GM19467 (cell line): Measurements from ENCODE around the gene RYR1.
"Not testable (repeated sequence)": the region's sequence is repeated elsewhere in the genome, so short reads cannot be mapped to it uniquely, and the experiment has no call there.

Source experiments
- ATAC-seq: cut with Tn5 transposase; IDR thresholded peaks from one replicate; pipeline ENCODE4 v1.9.1; 2021; ENCODE audit warnings: mild to moderate bottlenecking, moderate library complexity; ENCODE audit not compliant: unreplicated experiment

RYR1 gene

DNA sequence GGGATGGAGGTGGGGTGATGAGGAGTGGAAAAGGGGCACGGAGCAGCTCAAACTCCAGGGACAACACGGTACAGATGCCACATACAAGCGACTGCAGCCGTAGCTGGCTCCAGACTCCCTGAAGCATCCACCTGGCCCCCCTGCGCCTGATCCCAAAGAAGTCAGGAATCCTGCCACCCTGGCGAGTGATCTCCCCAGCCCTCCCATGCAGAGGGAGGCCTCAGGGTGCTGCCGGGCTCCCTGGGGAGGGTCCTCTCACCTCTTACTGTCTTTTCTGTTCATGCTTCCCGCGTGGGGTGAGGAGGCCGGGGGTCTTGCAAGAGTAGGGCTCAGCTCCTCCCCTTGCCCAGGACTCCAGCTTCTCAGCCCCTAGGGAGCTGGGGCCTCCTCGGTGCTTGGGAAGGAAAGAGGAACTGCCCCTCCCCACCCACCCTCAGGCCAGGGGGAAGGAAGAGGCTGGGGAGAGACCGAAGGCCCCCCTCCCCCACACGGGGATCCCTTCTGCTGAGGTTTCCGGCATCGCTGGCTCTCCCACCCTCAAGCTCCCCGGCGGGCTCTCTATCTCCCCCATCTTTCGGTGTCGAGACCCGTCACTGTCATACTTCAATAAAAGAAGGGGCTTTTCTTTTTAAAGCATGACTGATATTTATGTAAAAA lies 7.6 kb upstream of the RYR1 start, which contains the start of gene RASGRP4:
Gene RASGRP4 (minus strand): TSS at position 410 of the 657 bp plus-strand sequence. CDS start 128 bp downstream, at position 282.
- ATAC-seq, result no peak

DNA sequence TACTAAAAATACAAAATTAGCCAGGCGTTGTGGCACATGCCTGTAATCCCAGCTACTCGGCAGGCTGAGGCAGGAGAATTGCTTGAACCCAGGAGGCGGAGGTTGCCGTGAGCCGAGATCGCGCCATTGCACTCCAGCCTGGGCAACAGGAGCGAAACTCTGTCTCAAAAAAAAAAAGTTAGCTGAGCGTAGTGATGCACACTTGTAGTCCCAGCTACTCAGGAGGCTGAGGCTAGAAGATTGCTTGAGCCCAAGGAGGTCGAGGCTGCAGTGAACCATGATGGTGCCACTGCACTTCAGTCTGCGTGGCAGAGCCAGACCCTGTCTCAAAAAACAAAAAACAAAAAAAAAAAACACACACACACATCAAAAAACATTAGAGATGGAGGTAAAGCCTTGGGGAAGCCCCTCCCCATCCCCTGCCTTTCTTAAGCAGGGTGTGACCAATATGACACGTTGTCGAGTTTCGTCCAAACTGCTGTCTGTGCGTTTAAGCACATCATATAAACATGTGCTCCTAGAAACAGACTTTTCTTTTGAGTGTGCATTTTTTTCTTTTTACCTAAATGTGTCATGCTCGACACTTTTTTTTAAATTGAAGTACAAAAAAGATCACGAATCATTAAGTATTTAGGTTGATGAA lies 6.3 kb upstream of the RYR1 start:
- ATAC-seq, result not testable (repeated sequence)

DNA sequence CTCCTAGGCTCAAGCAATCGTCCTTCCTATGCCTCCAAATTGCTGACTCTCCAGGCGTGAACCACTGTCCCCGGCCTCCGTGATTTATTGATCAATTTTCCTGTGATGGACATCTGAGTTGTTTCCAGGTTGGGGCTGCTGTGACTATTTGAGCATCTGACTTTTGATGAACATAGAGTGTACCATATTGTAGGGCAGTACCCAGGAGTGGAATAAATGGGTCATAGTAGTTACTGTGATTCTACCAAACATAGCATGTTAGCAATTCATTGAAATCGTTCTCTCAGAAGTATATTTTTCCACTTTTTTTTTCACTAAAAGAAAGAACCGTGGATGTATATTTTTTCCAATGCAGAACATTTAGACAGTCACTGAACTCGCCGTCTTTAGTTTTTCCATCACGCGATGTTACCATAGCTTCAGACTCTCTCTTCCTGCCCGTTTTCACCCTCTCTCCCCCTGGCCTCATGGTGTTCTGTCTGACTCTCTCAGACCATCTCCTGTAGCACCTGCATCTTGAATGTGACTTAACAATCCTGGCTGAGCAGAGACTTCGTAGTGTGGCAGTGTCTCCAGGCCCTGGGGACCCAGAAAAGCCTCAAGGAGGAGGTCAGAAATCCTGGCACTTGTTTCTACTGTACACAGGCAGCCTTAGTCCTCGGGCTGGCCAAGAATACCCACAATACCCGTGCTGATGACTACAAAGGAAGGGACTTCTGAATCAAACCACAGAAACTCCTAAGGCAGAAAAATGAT lies 4.3 kb upstream of the RYR1 start:
- no peak for ATAC-seq

DNA sequence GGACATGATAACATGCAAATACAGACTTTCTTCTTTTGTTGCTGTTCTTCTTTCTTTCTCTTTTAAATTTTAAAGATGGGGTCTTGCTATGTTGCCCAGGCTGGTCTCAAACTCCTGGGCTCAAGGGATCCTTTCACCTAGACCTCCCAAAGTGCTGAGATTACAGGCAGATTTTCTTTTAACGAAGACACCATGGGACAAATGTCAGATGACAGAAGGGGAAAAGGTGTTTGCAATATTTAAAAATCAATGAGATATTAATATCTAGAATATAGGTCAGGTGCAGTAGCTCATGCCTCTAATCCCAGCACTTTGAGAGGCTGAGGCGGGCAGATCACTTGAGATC lies 3.7 kb upstream of the RYR1 start:
- ATAC-seq, result no peak

DNA sequence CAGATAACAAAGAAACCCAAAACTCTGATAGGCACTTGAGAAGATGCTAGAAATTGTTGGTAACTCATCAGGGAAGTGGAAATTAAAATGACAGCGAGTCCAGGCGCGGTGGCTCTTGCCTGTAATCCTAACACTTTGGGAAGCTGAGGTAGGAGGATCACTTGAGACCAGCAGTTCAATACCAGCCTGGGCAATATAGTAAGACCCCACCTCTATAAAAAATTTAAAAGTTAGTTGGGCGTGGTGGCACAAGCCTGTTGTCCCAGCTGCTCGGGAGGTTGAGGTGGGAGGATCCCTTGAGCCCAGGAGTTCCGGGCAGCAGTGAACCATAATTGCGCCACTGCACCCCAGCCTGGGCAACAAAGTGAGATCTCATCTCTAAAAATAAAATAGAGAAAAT lies 2.6 kb upstream of the RYR1 start:
- ATAC-seq, result no peak

DNA sequence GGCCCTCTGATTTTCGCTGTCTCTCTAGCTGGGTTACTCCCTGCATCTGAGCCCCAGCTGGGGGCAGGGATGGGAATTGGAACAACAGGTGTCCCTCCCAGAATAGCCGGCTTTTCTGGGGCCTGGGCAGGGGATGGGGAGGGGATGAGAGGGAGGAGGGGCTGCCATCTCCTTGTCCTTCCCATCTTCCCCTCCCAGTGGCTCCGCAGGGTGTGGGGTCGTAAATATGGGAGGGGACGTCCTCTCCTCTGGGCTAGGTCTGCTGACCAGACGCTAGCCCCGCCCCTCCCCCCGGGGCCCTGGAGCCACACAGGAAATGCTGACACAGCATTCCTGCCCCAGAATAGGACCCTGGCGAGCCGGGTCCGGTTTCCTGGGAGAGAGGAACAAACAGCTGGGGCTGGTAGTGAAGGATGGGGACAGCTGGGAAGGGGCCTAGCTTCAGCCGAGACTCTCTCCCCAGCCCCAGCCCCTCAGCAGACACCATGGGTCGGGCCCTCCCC lies 1.1 kb downstream of the RYR1 start:
- no peak for ATAC-seq

DNA sequence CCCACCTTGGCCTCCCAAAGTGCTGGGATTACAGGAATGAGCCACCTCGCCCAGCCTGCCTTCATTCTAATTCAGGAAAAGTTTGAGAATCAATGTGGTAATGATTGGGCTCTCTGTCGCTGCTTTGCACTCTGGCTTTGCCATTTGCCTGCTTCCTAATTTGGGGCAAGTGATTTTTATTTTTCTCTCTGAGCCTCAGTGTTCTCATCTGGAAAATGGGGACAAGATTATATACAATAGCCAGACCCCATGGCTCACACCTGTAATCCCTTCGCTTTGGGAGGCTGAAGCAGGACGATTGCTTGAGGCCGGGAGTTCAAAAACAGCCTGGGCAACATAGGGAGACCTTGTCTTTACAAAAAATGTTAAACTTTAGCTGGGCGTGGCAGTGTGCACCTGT lies 3.8 kb downstream of the RYR1 start:
- ATAC-seq, result no peak

DNA sequence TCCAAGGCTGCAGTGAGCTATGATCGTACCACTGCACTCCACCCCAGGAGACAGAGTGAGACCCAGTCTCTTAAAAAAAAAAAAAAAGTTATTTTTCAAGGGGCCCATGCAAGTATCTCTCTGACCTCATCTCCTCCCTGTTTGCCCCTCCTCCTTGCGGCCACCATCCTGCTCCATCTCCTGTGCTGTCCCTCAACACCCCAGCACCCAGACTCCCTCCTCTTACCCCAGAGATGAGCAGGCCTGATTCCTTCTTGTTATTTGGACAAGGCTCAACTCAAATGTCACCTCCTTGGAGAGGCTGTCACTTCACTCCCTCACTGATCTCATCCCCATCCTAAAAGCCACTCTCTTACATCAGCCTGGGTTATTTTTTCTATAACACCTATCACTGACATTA lies 4.4 kb downstream of the RYR1 start:
- ATAC-seq, result no peak

DNA sequence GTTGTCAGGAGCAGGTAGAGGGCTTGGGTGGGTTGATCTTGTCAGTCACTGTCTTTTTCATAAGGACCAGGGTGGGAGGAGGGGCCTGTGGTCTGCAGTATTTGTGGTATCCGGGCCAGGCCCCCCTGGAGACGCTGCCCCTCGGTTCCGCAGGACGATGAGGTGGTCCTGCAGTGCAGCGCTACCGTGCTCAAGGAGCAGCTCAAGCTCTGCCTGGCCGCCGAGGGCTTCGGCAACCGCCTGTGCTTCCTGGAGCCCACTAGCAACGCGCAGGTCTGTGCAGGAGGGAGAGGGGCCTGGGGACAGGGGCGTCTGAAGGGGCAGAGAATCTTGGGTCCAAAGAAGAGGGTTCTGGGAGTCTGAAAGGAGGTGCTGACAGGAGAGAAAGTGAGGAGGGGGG lies 7.1 kb downstream of the RYR1 start:
- ATAC-seq, result no peak

DNA sequence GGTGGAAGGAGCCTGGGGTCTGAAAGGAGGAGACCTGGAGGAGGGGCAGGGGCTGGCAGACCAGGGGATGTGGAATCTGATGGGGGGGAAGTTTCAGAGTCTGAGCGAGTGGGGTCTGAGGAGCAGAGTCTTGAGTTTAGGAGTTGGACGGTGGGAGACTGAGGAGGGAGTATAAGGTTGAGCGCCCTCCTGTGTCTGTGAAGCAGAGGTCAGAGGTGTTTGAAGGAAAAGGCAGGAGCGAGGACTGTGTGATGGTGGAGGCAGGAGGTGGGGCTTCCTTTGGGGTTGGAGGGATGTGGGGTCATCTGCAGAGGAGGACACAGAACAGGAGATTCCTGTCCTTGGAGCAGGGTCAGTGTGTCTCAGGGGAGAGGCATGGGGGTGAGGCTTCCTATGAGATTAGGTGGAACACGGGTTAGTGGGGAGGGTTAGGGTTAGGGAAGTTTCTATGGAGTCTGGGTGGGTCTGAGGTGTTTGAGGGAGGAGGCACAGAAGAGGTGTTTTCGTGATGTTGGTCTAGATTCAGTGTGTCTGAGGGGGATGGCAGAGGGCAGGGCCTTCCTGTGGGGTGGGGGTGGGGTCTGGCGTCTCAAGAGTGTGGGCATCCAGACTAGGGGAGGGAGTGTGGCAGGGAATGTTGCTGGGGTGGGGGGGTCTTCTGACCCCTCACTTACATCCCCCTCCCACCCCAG lies 8.3 kb downstream of the RYR1 start:
- no peak for ATAC-seq

DNA sequence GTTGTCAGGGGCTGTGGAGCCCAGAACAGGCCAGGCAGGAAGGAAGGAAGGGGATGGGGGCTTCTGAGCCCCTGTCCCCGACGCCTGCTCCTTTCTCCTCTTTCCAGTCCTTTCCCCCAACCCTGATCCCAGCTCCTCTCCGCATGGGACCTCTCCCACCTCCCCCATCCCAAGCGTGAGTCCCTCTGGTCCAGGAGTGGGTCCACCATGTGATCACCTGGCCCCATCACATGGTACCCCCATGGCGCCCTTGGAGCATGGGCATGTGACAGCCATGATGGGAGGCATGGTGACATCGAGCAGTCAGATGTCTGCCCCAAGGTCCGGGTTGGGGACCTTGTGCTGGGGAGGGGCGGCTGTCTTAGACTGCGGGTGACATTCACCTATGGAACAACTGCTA lies 9.2 kb downstream of the RYR1 start:
- ATAC-seq, result no peak

DNA sequence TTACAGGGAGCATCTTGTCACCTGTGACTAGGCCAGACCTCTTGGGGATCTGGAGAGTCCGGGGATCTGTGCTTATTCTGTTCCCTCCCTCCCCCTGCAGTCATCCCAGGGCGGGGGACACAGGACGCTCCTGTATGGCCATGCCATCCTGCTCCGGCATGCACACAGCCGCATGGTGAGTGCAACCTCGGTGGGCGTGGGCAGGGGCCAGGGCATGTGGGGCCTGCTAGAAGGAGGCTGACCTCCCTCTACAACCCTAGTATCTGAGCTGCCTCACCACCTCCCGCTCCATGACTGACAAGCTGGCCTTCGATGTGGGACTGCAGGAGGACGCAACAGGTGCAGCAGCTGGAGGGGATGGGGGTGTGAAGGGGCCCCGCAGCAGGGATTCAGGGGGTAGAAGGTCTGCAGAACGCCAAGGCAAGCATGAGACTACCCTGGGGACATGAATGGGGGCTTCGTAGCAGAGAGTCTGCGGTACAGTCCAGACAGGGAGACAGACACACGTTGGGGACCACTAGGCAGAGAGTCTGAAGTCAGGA lies 10.0 kb downstream of the RYR1 start:
- no peak for ATAC-seq

DNA sequence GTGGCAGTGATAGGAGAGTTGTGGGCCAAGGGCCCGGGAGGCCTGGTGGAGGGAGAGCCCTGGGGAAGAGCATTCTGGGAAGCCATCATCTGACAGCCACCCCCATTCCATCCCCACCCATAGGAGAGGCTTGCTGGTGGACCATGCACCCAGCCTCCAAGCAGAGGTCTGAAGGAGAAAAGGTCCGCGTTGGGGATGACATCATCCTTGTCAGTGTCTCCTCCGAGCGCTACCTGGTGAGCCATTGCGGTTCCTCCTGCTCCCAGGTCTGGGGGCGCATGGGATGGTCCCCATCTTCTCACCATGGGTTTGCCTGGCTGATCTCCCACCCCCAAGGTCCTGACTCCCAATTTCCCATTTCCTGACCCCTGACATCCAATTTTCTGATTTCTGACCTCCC lies 10.5 kb downstream of the RYR1 start:
- ATAC-seq, result no peak

DNA sequence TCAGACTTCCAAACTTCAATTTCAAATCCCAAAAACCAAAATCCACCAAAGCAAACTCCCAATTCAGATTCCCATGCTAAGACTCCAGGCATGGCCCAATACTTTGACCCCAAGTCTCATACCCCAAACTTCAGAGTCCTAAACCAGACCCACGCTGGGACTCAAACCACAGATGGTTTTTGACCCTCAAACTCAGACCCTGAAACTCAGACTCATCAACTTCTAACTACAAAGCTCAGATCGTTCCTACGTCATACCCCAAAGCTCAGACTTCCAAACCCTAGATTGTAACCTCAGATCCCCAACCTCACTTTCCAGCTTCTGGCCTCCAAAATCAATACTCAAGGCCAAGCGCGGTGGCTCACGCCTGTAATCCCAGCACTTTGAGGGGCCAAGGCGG lies 11.9 kb downstream of the RYR1 start:
- no peak for ATAC-seq

DNA sequence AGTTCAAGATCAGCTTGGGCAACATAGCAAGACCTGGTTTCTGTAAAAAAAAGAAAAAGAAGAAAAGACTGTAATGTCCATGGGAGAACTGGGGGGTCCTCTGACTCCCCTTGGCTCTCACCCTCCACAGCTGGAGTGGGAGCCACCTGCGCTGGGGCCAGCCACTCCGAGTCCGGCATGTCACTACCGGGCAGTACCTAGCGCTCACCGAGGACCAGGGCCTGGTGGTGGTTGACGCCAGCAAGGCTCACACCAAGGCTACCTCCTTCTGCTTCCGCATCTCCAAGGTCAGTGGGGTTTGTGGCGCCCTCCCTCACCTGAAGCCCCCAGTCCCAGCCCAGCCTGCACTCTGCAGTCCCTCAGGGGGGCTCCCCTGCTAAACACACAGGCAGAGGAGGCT lies 14.7 kb downstream of the RYR1 start:
- no peak for ATAC-seq

DNA sequence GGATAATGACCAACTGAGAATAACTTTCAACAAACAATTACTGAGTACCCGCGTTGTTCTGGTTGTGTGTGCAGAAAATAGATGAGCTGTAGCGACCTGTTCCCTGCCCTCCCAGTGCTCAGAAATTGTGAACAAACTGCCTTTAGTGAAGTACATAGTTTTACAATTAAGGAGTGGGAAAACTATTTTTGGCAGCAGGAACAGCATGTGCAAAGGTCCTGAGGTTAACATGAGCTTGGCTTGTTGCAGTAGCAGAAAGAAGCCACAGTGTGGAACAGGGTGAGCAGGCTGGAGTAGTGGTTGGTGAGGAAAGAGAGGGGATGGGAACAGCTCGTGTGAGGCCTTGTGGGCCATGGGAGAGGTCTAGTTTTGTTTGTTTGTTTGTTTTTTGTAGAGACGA lies 16.0 kb downstream of the RYR1 start:
- ATAC-seq, result no peak

DNA sequence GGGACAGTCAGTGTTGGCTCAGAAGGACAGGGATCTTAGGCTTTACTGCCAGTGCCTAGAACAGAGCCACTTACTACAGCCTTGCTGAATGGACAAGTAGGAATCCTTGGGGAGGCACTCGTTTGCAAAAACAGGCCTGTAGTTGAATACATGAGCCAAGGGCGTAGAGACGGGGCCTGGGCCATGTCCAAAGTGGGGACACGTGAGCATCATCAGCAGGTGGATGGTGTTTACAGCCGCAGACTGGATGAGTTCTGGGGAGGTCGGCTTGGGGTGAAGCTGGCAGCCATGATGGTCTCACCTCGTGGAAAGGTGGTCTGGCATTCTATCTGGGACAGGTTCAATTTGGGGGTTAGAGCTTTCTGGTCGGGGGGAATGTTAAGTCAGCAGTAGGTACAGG lies 17.5 kb downstream of the RYR1 start:
- ATAC-seq, result no peak

DNA sequence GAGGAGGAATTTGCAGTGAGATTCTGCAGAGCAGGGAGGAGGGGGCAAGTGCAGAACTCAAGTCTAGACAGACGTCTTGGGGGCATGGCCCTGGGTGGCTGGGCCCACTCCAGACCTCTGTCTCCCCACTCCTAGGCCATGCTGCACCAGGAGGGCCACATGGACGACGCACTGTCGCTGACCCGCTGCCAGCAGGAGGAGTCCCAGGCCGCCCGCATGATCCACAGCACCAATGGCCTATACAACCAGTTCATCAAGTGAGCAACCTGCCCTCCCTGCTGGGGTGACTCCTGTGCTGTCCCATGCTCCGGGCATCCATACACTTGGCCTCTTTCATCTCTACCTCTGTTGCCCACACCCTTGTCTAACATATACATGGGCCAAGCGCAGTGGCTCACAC lies 18.1 kb downstream of the RYR1 start:
- no peak for ATAC-seq

DNA sequence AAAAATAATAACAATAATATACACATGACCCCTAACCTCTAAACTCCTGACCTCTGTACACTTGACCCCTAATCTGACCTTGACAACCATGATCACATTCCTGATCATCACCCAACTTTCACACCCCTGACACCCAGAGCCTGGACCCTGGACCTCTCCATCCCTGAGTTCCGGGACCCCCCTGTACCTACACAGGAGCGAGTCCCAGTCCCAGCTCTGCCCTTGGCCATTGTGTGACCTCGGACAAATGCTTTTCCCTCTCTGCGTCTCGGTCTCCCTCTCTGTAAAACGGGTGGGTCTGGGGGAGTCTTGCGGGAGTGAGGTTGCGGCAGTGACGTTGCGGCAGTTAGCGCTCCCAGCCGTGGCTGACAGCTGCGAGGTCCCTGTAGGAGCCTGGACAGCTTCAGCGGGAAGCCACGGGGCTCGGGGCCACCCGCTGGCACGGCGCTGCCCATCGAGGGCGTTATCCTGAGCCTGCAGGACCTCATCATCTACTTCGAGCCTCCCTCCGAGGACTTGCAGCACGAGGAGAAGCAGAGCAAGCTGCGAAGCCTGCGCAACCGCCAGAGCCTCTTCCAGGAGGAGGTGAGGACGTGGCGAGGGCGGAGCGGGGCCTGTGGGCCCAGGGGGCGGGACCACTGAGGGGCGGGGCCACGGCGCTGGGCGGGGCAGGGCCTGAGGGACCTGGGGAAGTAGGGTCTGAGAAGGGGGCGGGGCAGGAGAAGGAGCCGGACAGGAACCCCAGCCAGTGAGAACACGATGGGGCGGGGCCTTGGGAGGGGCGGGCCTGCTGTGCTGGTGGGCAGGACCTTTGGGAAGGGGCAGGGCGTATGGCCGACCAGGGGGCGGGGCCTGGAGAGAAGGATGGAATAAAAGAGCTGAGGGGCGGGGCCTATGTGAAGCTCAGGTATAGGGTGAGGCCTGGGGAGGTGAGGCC lies 19.2 kb downstream of the RYR1 start:
- no peak for ATAC-seq

DNA sequence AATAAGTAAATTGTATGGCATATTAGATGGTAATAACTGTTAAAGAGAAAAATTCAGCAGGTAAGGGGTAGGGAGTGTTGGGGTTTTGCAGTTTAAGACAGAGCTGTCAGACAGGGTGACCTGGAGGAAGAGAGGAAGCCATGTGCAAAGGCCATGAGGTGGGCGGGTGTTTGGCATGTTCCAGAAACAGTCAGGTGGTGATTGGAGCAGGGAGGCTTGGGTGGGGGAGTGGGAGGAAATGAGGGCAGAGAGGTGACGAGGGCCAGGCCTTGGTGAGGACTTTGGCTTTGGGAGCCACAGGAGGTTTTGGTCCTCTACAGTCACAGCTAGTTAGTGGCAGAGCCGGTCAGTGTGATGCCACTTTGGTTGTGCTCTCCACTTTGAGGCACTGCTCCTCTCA lies 20.1 kb downstream of the RYR1 start:
- no peak for ATAC-seq
